Upper lobe of left lung (tissue), 4 donors: Measurements from ENCODE around the gene VENTX.
"Not testable (repeated sequence)": the region's sequence is repeated elsewhere in the genome, so short reads cannot be mapped to it uniquely, and the experiment has no call there.

ENCODE experiments used
- CTCF ChIP-seq, 6 experiments: fragments of 450-650 bp in 4 of 6; fragments of 200-600 bp in 2 of 6; sonication (generic) in 2 of 6; IDR thresholded peaks; one replicate each; pipeline ENCODE4 v1.5.1; 2016 to 2019; ENCODE audit warnings: antibody characterized with exemption in 6 of 6
- EP300 ChIP-seq, 4 donors: sonication (generic); formaldehyde crosslinking; IDR thresholded peaks; one replicate each; pipeline ENCODE4 v1.5.1; 2017; ENCODE audit warnings: antibody characterized with exemption in 4 of 4, control low read depth in 2 of 4
- POLR2A ChIP-seq, 4 donors: fragments of 450-650 bp; IDR thresholded peaks; one replicate each; pipeline ENCODE4 v1.5.1; 2016 to 2017; ENCODE audit warnings: antibody characterized with exemption in 4 of 4, mild to moderate bottlenecking in 2 of 4
- POLR2AphosphoS5 ChIP-seq, 2 donors: sonication (generic); formaldehyde crosslinking; IDR thresholded peaks; one replicate each; pipeline ENCODE4 v1.5.1; 2017; ENCODE audit warnings: antibody characterized with exemption in 2 of 2

GRCh38 chr10:133221756-133222155 is 15.9 kb upstream of the VENTX start:
- not testable (repeated sequence) for TF ChIP-seq CTCF, POLR2AphosphoS5, EP300, POLR2A (IDR thresholded peaks at IDR 0.05)
